ENCODE data around the gene CRADD. TPM values are rescaled to one million over a fixed set of nuclear protein-coding genes. Genes with fewer than 3 reads are reported as not detected.

Gene CRADD
- total and polyA plus RNA-seq, 2 of the 4 experiments (the other 2 are of a cell fraction): 11.1 to 14.0 TPM

- peak overlapping the region; percentile 0; the same call in 1 of the 2 replicates for H3K9ac ChIP-seq (ENCODE audit: low read depth, low read length)
- TF ChIP-seq CTCF (conservative IDR thresholded peaks at IDR 0.05; ENCODE audit: low read depth, low read length): no peak
- TF ChIP-seq CHD1 (IDR thresholded peaks at IDR 0.05; ENCODE audit: low read depth, low read length): no peak
- no peak for TF ChIP-seq CEBPB (IDR thresholded peaks at IDR 0.05; ENCODE audit: low read depth, low read length)
- TF ChIP-seq FOS (IDR thresholded peaks at IDR 0.05; ENCODE audit: low read depth, low read length): no peak
- TF ChIP-seq MXI1 (IDR thresholded peaks at IDR 0.05; ENCODE audit: borderline replicate concordance, low read depth, low read length): no peak
- TF ChIP-seq MAZ (IDR thresholded peaks at IDR 0.05; ENCODE audit: borderline replicate concordance, low read depth, low read length): no peak
- no peak for TF ChIP-seq USF2 (IDR thresholded peaks at IDR 0.05; ENCODE audit: low read depth, low read length)
- no peak for TF ChIP-seq RCOR1 (IDR thresholded peaks at IDR 0.05; ENCODE audit: insufficient replicate concordance, low read length)
- no peak for TF ChIP-seq SMC3 (IDR thresholded peaks at IDR 0.05; ENCODE audit: low read depth, low read length)
- no peak for TF ChIP-seq BHLHE40 (IDR thresholded peaks at IDR 0.05; ENCODE audit: low read depth, low read length)
- TF ChIP-seq RAD21 (IDR thresholded peaks at IDR 0.05; ENCODE audit: low read length): no peak
- TF ChIP-seq MAFK (IDR thresholded peaks at IDR 0.05; ENCODE audit: low read depth, low read length): no peak
- no peak for TF ChIP-seq POLR2A (IDR thresholded peaks at IDR 0.05; ENCODE audit: low read depth, low read length)
- peak overlapping the region; percentile 15; the same call in 1 of the 2 replicates for H3K4me2 ChIP-seq (ENCODE audit: low read depth, low read length)
- dilution Hi-C loops (cut with HindIII; ENCODE audit: low sequenced_read_pairs, unreplicated experiment): no loop called here
- CTCF ChIA-PET: no interaction called here
- H3K23ac ChIP-seq (ENCODE audit: low read depth, low read length): peak overlapping the region; percentile 90; the same call in 1 of the 2 replicates
- intact Hi-C loops (cut with micrococcal nuclease): loop anchor here (5.0 kb wide), 1 partner anchor 36 kb away; no protein-coding TSS in a partner anchor
- H2AK9ac ChIP-seq (replicated peaks; ENCODE audit: low read depth, low read length, poor library complexity): no peak overlapping the region
- in situ Hi-C loops (cut with MboI; ENCODE audit: low sequenced_read_pairs): no loop called here
- peak overlapping the region; percentile 79 for H2BK5ac ChIP-seq (ENCODE audit: low read depth, low read length, poor library complexity, severe bottlenecking)
- peak overlapping the region; percentile 27 for H3K18ac ChIP-seq (ENCODE audit: low read depth, low read length)
- peak overlapping the region; percentile 87; the same call in 1 of the 2 replicates for H2BK20ac ChIP-seq (ENCODE audit: low read depth, low read length)
- H3K36me3 ChIP-seq (ENCODE audit: control insufficient read depth, insufficient read depth, low read length): no peaks in the 10 kb centered on the region
- no TSS peak for BruUV-seq (replicated peaks)
- POLR2A ChIA-PET (ENCODE audit: unreplicated experiment): no interaction called here
- peaks cover 6% of the 10 kb centered on the region for H3K9me1 ChIP-seq (ENCODE audit: insufficient read depth, low read length)
- no peak for ATAC-seq (ENCODE audit: low read depth)
- peaks cover 18% of the 10 kb centered on the region for H3K4me1 ChIP-seq (ENCODE audit: control insufficient read depth, insufficient read depth, low read length)
- no peaks in the 10 kb centered on the region for H3K9me3 ChIP-seq (ENCODE audit: control insufficient read depth, insufficient read depth, low read length)
- H3K56ac ChIP-seq (ENCODE audit: extremely low read depth, insufficient read depth, low read length): no peak overlapping the region
- H4K8ac ChIP-seq (ENCODE audit: low read depth in 2 of 2, low read length in 2 of 2): peak overlapping the region; percentile 9 to 94; a peak in 3 of 4 replicates
- peaks cover 0 to 13% of the 10 kb centered on the region in 2 experiments; a peak in 2 of 4 replicates for H3K79me1 ChIP-seq (ENCODE audit: low read depth in 1 of 2, low read length in 2 of 2)
- H4K20me1 ChIP-seq (ENCODE audit: insufficient read depth, low read length): no peaks in the 10 kb centered on the region
- DNase-seq: no peak
- no peaks in the 10 kb centered on the region for H3K27me3 ChIP-seq (ENCODE audit: control insufficient read depth, insufficient read depth, low read length)
- no peak overlapping the region for H2AFZ ChIP-seq (replicated peaks; ENCODE audit: low read length, poor library complexity)
- no peak overlapping the region for H3K4me3 ChIP-seq (ENCODE audit: insufficient read depth, low read depth, low read length)
- H2AK5ac ChIP-seq (ENCODE audit: low read depth, low read length): peak overlapping the region; percentile 79; the same call in 1 of the 2 replicates
- peak overlapping the region; percentile 71; the same call in 2 of the 3 replicates for H2BK15ac ChIP-seq (ENCODE audit: low read depth, low read length)
- peak overlapping the region; percentile 55; the same call in 1 of the 2 replicates for H4K5ac ChIP-seq (ENCODE audit: low read depth, low read length)
- H4K91ac ChIP-seq (ENCODE audit: insufficient read depth, low read depth, low read length): peak overlapping the region; percentile 80; the same call in 1 of the 2 replicates
- peak overlapping the region; percentile 90; the same call in 1 of the 2 replicates for H3K14ac ChIP-seq (replicated peaks; ENCODE audit: low read depth, low read length)
- H3K4ac ChIP-seq (ENCODE audit: low read depth, low read length): peak overlapping the region; percentile 87; the same call in 1 of the 2 replicates
- H2BK120ac ChIP-seq (ENCODE audit: low read depth, low read length): peak overlapping the region; percentile 81; the same call in 1 of the 2 replicates
- H3K27ac ChIP-seq (ENCODE audit: insufficient read depth, low read length): peak overlapping the region; percentile 63; the same call in 1 of the 2 replicates
- WGBS, 2 experiments (ENCODE audit: extremely low coverage in 2 of 2, insufficient read length in 1 of 2): 30% methylated on average over 2 of the region's 3 CpGs; no CpG with 5 or more reads in 1 of the 2 experiments
Measured at GRCh38 chr12:93813186-93813585, 136.0 kb downstream of the CRADD start.

All from IMR-90 (cell line).